ENCODE measurements around the gene SFXN3. TPM values are rescaled to one million over a fixed set of nuclear protein-coding genes. Genes with fewer than 3 reads are reported as not detected.

SFXN3 gene
- total and polyA plus RNA-seq, 8 donors: 9.9 to 60.4 (median 20.6) TPM

GRCh38 chr10:101047268-101047667 is 16.2 kb downstream of the SFXN3 start:
- intact Hi-C loops (cut with DNase I; ENCODE audit: low total_unique reads): no loop called here
- WGBS, 5 donors: 23 to 32% (median 28%) methylated on average over 16 of the region's 16 CpGs

GRCh38 chr10:101047961-101048892 is 17.2 kb downstream of the SFXN3 start:
- H3K36me3 ChIP-seq: no peaks in the 10 kb centered on the region
- peak in 1 of 2 donors; percentile 63 for DNase-seq
- peaks cover 15 to 75% (median 44%) of the 10 kb centered on the region in 3 donors for H3K27me3 ChIP-seq
- TF ChIP-seq POLR2AphosphoS5 (IDR thresholded peaks at IDR 0.05) (no peak), CTCF (IDR thresholded peaks at IDR 0.05) (peak in 1 of 7 experiments; percentile 9), EP300 (IDR thresholded peaks at IDR 0.05) (no peak), POLR2A (IDR thresholded peaks at IDR 0.05) (no peak)
- no peaks in the 10 kb centered on the region for H3K9me3 ChIP-seq
- 12 to 19% (median 12%) methylated on average over 55 to 62 of the region's 62 CpGs for WGBS, 5 donors
- H3K27ac ChIP-seq: no peak overlapping the region
- H3K4me3 ChIP-seq: no peak overlapping the region
- H3K4me1 ChIP-seq: peaks cover 14 to 33% (median 30%) of the 10 kb centered on the region in 4 donors
- intact Hi-C loops (cut with DNase I; ENCODE audit: low total_unique reads): no loop called here

More at GRCh38 chr10:101047268-101047667, 16.2 kb downstream of the SFXN3 start:
- DNase-seq: no peak
- Histone ChIP-seq H3K4me1 (peaks cover 19 to 38% (median 36%) of the 10 kb centered on the region in 4 donors), H3K9me3 (no peaks in the 10 kb centered on the region), H3K27ac (no peak overlapping the region), H3K36me3 (no peaks in the 10 kb centered on the region), H3K4me3 (no peak overlapping the region), H3K27me3 (peaks cover 15 to 71% (median 44%) of the 10 kb centered on the region in 3 donors)
- no peak for TF ChIP-seq POLR2A (IDR thresholded peaks at IDR 0.05)
- TF ChIP-seq EP300 (IDR thresholded peaks at IDR 0.05): no peak
- TF ChIP-seq CTCF (IDR thresholded peaks at IDR 0.05): no peak
- no peak for TF ChIP-seq POLR2AphosphoS5 (IDR thresholded peaks at IDR 0.05)

GRCh38 chr10:101050208-101051069 is 19.4 kb downstream of the SFXN3 start:
- H3K9me3 ChIP-seq: no peaks in the 10 kb centered on the region
- no peak overlapping the region for H3K27ac ChIP-seq
- H3K4me1 ChIP-seq: peaks cover 10 to 26% (median 23%) of the 10 kb centered on the region in 4 donors
- peaks cover 15 to 70% (median 44%) of the 10 kb centered on the region in 3 donors for H3K27me3 ChIP-seq
- peak overlapping the region; percentile 12 to 28 (median 20) for H3K4me3 ChIP-seq
- TF ChIP-seq POLR2AphosphoS5 (IDR thresholded peaks at IDR 0.05) (no peak), POLR2A (IDR thresholded peaks at IDR 0.05) (no peak), CTCF (IDR thresholded peaks at IDR 0.05) (peak in 5 of 7 experiments; percentile 57 to 93 (median 79)), EP300 (IDR thresholded peaks at IDR 0.05) (no peak)
- intact Hi-C loops (cut with DNase I; ENCODE audit: low total_unique reads): no loop called here
- no peaks in the 10 kb centered on the region for H3K36me3 ChIP-seq
- DNase-seq: peak; percentile 82 to 85
- 11 to 23% (median 13%) methylated on average over 23 to 42 of the region's 42 CpGs for WGBS, 5 donors

DNA sequence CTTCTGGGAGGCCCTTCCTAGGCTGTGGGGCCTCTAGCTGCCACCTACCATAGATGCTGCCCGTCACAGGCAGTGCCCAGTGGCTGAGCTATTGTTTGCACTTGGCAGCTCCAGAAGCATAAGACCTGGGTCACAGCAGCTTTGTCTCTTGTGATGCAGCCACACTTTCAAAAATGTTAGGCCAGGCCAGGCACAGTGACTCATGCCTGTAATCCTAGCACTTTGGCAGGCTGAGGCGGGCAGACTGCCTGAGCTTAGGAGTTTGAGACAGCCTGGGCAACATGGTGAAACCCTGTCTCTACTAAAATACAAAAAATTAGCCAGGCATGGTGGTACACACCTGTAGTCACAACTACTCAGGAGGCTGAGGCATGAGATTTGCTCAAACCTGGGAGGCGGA is 21.3 kb downstream of the SFXN3 start:
- no peak for DNase-seq
- Histone ChIP-seq H3K36me3 (no peaks in the 10 kb centered on the region), H3K27me3 (peaks cover 15 to 53% (median 36%) of the 10 kb centered on the region in 3 donors), H3K9me3 (no peaks in the 10 kb centered on the region), H3K4me1 (peaks cover 10 to 26% (median 23%) of the 10 kb centered on the region in 4 donors), H3K4me3 (no peak overlapping the region), H3K27ac (no peak overlapping the region)
- WGBS, 5 donors: 64 to 73% (median 70%) methylated on average over 3 of the region's 3 CpGs
- TF ChIP-seq CTCF (IDR thresholded peaks at IDR 0.05) (no peak), POLR2AphosphoS5 (IDR thresholded peaks at IDR 0.05) (no peak), EP300 (IDR thresholded peaks at IDR 0.05) (no peak), POLR2A (IDR thresholded peaks at IDR 0.05) (no peak)
- intact Hi-C loops (cut with DNase I; ENCODE audit: low total_unique reads): no loop called here
